ENCODE data around the gene SHB.

Gene SHB

DNA sequence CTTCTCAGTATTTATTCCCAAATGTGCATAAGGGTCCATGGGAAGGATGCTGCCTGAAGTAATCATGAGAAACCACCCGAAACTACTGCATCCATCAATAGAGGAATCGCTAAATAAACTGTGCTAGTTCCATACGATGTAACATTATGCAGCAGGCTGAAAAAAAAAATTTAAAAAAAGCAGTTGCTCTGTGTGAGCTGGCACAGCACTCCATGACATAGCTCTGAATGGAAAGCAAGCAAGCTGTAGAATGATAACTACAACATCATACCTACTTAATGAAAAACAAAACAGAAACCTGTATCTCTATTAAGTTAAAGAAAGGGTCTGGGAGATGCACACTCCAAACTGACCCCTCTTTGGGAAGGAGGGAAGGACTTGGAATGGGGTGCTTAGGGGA, 49.3 kb downstream of the SHB start:
- DNase-seq = no peak

- DNase-seq = no peak
Measured at GRCh38 chr9:38018958-38019602, 49.9 kb downstream of the SHB start.

DNA sequence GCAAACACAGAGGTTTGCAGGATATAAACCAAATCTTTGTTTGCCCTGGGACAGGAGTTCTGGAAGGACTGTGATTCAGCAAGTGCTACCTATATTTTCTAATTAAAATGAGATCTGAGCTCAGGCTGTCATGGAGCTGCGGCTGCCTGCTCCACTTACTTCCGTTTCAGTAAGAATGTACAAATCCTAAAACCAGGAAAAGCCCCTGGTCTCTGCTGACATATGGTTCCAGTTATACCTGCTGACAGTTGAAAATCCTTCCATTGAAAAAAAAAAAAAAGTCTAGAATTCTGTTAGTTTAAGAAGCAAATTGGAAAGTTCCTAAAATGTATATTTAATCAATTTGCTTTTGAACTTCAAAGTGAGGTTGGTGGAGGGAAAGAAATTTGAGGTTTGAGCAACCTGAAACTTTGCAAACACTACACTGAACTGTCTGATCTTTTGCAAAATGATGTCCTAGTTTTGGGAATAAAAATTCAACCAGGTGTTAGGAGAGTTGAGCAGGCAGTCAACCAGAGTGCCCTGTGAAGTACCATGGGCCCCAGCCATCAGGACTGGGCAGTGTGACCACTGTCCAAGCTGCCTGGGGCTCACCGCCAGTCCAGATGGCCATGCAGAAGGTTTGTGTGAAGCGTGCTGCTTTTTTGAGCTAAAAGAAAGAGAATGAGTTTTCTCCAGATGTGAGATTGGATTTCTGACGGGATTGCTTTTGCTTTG, 50.6 kb downstream of the SHB start:
- no peak for DNase-seq

DNA sequence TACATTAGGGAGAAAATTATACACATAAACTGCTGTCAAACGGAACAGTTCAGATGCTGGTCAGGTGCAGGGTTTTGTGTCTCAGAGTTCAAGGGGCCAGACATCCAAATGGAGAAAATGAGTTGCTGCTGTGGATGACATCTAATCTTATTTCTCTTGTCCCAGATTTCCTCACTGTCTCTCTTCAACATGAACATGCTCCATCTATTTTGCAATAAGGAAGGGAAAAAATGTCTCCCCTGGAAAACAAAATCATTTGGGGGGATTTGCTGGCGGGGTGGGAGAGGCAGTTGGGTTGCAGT, 51.2 kb downstream of the SHB start:
- no peak for DNase-seq

- DNase-seq = no peak
Measured at GRCh38 chr9:38017149-38017884, 51.7 kb downstream of the SHB start.

DNA sequence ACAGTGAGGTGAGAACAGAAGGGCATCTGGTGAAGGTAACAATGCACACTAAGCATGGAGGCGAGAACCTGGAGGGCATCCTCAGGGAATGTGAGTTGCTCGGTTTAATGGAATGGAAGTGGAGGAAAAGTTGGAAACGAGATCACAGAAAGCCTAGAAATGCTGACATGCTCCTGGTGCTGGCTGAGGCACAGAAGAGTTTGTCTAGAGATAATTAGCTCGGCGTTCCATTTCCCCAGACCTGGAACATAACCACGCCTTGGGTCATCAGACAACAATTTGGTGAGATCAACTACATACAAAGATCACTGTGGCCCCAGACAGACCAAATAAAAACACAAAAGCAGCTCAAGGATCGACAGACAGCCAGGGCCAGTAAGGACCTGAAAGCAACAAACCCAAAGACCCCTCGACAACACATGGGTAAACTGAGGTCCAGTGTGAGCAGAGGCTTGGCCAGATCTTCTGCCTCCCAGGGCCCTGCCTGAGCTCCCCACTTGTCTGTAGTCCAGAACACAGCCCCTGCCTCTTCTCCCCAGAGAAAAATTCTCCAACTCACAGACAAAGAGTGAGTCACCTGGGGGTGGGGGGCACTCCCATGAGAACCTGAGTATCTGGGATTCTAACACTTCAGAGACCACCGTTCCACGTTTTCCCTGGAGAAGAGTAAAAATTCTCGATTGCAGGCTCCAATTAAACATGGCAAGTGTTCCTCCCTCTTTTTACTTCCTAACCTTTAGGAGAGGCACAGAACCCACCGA, 52.5 kb downstream of the SHB start:
- no peak for DNase-seq

GRCh38 chr9:38015906-38016305, 53.1 kb downstream of the SHB start:
- DNase-seq = no peak

- no peak for DNase-seq
Measured at GRCh38 chr9:38015266-38015665, 53.8 kb downstream of the SHB start.

DNA sequence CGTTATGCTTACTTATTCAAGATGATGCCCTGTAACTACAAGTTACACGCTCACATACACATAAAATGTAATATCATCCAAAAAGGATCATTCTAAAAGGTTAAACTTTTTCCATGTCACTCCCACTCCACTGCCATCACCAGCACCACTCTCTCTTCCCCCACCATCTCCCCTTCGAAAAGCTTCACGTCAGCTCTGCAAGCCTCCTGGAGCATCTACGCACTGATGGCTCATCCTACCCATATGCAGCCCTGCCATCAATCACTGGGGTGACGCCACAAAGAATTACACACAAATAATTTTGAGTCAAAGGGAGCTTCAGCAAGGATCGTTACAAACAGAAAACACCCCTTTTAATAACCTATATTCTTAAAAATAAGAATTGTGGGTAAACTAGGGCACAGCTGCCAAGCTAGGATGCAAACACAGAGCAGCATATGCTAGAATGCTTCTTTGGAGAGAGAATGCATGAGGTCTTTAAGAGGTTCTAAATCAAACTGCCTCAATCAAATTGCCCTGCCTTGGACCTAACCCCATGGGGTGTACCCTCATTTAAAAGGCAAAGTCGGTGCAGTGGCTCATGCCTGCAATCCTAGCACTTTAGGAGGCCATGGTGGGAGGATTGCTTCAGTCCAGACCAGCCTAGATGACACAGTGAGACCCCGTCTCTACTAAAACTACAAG, 56.1 kb downstream of the SHB start:
- DNase-seq = no peak

GRCh38 chr9:38011991-38012390, 57.0 kb downstream of the SHB start:
- no peak for DNase-seq

DNA sequence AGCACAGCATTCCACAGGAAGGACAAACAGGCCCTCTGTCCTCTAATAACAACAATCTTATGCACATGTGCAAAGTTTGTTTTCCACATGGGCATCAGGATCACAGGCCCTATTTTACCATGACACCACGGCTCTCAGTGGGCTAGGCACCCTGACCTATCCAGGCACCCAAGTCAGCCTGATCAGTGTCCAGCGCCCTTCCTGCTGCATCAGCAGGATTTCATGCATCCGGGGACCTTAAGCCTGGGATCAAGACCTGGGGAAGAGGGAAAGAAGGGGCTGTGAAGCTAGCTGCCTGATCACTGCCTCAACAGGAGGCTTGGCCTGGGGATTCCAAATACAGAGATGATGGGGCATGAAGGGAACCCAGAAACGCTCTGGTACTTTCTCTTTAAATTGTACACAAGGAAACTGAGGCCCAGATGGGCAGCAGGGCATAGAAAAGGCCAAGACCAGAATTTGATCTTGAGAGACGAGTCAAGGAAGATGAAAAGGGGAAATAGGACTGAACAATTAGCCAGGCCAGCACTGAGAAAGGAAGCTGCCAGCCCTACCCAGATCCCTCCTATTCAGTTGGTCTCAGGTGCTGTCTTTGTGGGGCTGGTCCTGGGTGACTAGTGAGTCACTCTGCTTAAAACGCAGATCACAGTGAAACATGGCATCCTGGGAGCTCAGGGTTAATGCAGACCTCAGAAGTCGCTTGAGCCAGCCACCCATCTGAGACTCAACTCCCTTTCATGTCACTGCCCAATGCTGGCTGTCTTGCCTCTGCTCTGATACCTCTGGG, 57.9 kb downstream of the SHB start:
- no peak for DNase-seq

- no peak for DNase-seq
Measured at GRCh38 chr9:38009990-38010389, 59.0 kb downstream of the SHB start.

- DNase-seq = no peak
Measured at GRCh38 chr9:38009035-38009501, 60.0 kb downstream of the SHB start.

GRCh38 chr9:38008168-38009034, 60.6 kb downstream of the SHB start:
- no peak for DNase-seq

DNA sequence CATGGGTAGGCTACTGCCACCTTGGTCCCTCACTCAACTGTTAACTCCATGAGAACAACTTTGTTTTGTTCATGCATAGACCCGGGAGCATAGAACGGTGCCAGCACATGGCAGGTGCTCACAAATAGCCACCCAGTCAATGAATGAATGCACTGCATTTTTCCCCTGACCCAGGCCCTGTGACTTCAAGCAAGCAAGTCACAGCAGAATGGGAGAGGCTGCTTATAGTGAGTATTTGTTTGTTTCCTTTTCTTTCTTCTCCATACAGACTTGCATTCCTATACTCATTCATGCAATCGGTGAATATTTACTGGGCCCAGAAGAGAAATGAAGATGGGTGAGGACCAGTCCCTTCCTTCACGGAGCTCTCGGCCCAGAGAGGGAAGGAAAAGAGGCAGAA, 62.0 kb downstream of the SHB start:
- DNase-seq = no peak

GRCh38 chr9:38006163-38006562, 62.9 kb downstream of the SHB start:
- no peak for DNase-seq

DNA sequence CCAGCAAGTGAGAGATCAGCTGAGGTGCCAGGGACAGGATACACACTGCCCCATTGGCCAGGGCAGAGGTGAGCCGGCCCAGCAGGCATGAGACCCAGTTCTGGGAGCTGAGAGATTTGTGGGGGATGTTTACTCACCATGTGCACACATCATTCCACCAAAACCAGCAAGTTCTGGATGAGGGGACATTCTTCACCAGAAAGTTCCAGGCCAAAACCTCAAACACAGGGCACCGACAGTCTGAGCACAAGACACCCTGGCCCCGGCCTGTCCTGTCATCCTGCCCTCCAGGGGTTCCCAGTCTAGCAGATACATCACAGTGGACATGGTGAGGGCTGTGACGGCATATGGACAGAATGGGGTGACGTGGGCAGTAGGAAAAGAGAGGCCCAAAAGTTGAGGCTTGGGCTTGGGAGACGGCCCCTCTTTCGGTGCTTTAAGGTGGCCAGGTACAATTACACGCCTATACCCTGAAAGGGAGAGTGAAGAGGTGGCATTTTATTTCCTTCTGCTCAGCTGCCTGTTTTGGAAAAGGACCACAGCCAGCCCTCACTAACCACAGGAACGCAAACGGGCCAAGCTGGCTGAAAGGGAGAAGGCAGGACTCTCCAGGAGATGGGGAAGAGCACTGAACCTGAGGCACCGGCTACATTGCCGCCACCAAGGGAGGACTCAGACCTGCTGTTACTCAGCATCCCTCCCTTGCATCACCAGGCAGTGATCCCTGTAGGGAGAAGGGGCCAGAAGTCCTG, 64.0 kb downstream of the SHB start:
- no peak for DNase-seq

DNA sequence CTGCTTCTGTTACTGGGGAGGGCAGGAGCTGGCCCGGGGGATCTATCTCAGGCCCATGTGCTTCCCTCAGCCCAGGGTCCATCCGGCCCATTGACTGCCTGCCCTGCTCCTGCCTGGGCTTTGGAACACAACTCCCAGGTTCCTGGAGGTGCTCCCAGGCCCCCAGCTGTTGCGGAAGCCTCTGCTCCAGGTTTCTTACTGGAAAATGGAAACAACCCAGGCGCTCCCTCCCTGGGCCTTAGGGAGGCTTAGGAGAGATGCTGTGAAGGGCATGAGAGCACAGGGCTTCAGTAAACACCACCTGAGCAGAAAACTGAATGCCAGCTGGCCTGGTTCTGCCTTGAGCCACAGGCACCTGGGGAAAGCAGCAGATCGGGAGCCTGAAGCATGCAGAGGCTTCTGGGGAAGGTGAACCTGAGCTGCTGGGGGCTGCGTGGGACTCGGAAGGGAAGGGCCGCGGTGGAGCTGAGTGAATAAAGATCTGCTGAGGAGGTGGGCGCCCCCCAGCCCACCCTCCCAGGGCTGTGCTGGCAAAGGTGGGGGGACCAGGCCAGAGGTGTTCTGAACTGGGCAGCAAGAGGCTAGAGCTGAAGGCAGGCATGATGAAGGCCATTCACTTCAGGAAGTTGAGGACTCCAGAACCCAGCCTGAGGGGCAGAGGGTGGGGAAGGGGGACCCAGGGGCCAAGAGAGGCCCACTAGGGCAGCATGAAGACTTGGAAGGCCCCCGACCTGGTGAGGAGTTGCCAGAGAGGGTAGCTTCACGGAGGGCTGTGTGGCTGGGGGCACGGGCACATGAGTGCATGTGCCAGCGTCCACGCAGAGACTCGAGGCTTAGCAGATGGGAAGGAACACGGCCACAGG, 64.8 kb downstream of the SHB start:
- no peak for DNase-seq

- DNase-seq = no peak
Measured at GRCh38 chr9:38003230-38003629, 65.8 kb downstream of the SHB start.

All from NCI-H1930 (cell line).